HG02943 (cell line): ENCODE measurements around the gene PRTN3.
"Not testable (repeated sequence)": the region's sequence is repeated elsewhere in the genome, so short reads cannot be mapped to it uniquely, and the experiment has no call there.

Source experiments
- ATAC-seq: cut with Tn5 transposase; IDR thresholded peaks from one replicate; pipeline ENCODE4 v1.9.1; 2021; ENCODE audit warnings: mild to moderate bottlenecking, low read depth, moderate library complexity; ENCODE audit not compliant: unreplicated experiment

PRTN3 gene

GRCh38 chr19:877992-878660, 37.3 kb downstream of the PRTN3 start:
- not testable (repeated sequence) for ATAC-seq

- ATAC-seq = not testable (repeated sequence)
These were observed 38.2 kb downstream of the PRTN3 start for GRCh38 chr19:878751-879561.

- ATAC-seq = no peak
These were observed 39.1 kb downstream of the PRTN3 start for GRCh38 chr19:879711-880438.

GRCh38 chr19:881385-882071, 40.7 kb downstream of the PRTN3 start:
- ATAC-seq = no peak

GRCh38 chr19:882871-883497, 42.2 kb downstream of the PRTN3 start:
- ATAC-seq = no peak

GRCh38 chr19:883661-884211, 42.9 kb downstream of the PRTN3 start:
- no peak for ATAC-seq

- no peak for ATAC-seq
These were observed 43.8 kb downstream of the PRTN3 start for GRCh38 chr19:884420-885211.

- ATAC-seq = no peak
These were observed 44.9 kb downstream of the PRTN3 start for GRCh38 chr19:885536-886224.

- no peak for ATAC-seq
These were observed 46.3 kb downstream of the PRTN3 start for GRCh38 chr19:887072-887471.

GRCh38 chr19:887599-887998, 46.8 kb downstream of the PRTN3 start:
- ATAC-seq = no peak

GRCh38 chr19:888581-889385, 48.0 kb downstream of the PRTN3 start:
- ATAC-seq = no peak

GRCh38 chr19:889662-890295, 49.0 kb downstream of the PRTN3 start:
- ATAC-seq = no peak

- no peak for ATAC-seq
These were observed 50.0 kb downstream of the PRTN3 start for GRCh38 chr19:890831-891230.

GRCh38 chr19:891421-892200, 50.8 kb downstream of the PRTN3 start:
- ATAC-seq = not testable (repeated sequence)

- ATAC-seq = no peak
These were observed 51.6 kb downstream of the PRTN3 start for GRCh38 chr19:892243-892893.
